GM21447 (cell line): ENCODE measurements around the gene AGTRAP.

Experiments used
- ATAC-seq: cut with Tn5 transposase; IDR thresholded peaks from one replicate; pipeline ENCODE4 v1.9.1; 2021; ENCODE audit not compliant: unreplicated experiment

Gene AGTRAP

GRCh38 chr1:11757047-11757446 is 21.1 kb downstream of the AGTRAP start:
- no peak for ATAC-seq

GRCh38 chr1:11759791-11760190 is 23.9 kb downstream of the AGTRAP start:
- no peak for ATAC-seq

GRCh38 chr1:11761285-11761684 is 25.3 kb downstream of the AGTRAP start:
- no peak for ATAC-seq

DNA sequence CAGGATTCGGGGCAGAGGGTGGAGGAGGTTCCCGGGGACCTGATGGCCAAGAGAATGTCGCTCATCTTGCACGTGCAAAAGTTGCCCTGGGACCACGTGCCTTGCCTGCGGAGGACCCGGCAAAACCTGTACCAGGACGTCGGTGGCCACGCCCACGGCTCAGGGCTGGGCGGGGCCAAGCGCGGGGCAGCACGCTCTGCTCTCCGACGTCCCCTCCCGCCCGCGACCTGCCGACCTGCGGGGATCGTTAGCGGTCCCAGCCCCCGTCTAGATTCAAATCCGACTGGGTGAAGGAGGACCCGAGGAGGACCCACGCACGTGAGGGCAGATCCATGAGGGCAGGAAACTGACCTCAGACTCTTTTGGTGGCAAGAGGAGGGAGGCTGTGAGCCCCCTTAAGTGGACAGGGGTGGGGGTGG is 26.1 kb downstream of the AGTRAP start, which contains the start of gene C1orf167:
TSS of gene C1orf167 (plus strand) at position 206 of the 419 bp plus-strand sequence. CDS start 2,208 bp downstream, outside the sequence.
- ATAC-seq, result no peak

- no peak for ATAC-seq
These were observed 28.2 kb downstream of the AGTRAP start for GRCh38 chr1:11764115-11764514.

GRCh38 chr1:11764519-11764918 is 28.6 kb downstream of the AGTRAP start:
- ATAC-seq, result no peak

DNA sequence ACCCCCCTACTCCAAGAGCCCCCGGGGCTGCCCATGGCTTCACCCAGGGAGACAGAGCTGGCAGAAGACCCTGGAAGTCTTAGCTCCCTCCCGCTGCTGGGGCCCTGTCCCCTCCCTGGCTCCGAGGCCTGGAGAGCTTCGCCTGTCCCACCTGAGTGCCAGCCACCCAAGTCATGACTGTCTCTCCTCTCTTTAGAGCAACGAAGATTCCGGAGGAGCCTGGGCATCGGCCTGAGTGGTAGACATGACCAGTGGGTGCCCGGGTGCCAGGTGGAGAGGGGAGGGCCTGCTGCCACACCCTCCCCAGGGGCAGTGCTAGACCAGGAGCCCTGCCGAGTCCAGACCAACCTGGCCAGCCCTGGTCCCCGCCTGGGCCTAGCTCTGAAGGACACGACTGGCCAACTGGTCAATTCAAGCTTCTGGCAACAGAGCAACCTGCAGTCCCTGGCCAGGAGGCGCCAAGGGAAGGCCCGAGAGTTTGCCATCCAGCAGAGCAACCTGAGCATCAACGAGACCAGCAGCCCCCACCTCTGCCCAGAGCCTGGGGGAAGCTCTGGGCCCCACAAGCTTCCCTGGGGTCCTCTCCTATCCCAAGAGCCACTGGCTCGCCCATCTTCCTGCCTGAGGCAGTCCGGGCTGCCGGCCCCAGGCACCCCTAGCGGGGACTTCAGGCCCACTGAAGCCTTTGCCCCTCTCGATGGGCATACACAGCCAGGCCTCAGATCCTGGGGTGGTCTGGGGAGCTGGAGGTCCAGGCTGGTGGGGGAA is 29.9 kb downstream of the AGTRAP start:
- ATAC-seq, result no peak

GRCh38 chr1:11766429-11766776 is 30.5 kb downstream of the AGTRAP start:
- ATAC-seq, result no peak

- ATAC-seq, result no peak
These were observed 32.2 kb downstream of the AGTRAP start for GRCh38 chr1:11767922-11768704.

- no peak for ATAC-seq
These were observed 32.9 kb downstream of the AGTRAP start for GRCh38 chr1:11768821-11769220.

- ATAC-seq, result no peak
These were observed 33.3 kb downstream of the AGTRAP start for GRCh38 chr1:11769274-11769673.

DNA sequence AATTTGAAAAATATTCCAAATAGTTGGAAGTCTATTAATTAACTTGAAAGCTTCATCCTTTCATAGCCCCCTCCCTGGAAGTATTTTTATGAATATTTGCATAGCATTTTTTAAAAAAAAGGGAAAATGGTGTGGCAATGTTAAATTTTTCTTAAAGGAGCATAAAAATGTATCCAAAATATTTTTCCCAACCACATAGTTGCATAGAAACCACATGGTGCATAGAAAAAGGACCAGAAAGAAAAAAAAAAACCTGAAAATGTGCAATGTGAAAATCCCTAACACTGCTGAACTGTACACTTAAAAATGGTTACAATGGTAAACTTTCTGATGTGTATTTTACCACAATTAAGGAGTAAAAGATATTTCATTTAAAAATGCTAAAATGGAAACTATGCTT is 34.1 kb downstream of the AGTRAP start:
- no peak for ATAC-seq

- ATAC-seq, result no peak
These were observed 35.6 kb downstream of the AGTRAP start for GRCh38 chr1:11771481-11772043.

DNA sequence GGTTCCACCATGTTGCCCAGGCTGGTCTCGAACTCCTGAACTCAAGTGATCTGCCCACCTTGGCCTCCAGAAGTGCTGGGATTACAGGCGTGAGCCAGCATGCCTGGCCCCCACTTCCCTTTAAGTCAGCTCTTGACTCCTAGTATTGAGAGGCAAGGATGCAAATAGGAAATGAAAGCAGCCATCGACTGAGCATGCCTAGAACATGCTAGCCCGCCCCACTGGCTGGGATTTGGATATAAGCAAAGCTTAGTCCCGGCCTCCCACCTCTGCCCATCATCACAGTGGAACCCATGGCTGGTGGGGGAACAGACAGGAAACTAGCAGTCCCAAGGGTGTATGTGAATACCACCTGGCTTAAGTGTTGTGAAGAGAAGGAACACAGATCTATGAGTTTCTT is 36.5 kb downstream of the AGTRAP start:
- ATAC-seq, result no peak

- no peak for ATAC-seq
These were observed 38.8 kb downstream of the AGTRAP start for GRCh38 chr1:11774753-11775152.

GRCh38 chr1:11777658-11778322 is 41.9 kb downstream of the AGTRAP start:
- no peak for ATAC-seq

DNA sequence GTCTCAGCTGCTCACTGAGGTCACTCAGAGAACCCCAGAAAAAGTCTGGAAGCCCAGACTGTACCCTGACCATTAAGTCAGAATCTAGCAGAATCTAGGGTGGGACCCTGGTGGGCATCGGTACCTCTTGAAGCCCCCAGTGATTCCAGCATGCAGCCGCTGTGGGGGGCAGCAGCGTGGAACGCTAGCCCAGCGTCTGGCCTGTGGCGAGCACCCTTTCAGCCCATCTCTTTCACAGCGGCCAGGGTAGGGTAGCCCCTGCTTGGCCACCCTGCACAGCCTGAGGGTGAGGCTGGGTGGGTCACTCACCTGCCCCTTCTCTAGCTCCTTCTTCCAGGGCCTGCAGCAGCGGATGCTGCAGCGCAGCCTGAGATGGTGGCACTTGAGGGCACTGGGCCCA is 42.4 kb downstream of the AGTRAP start:
- ATAC-seq, result no peak

DNA sequence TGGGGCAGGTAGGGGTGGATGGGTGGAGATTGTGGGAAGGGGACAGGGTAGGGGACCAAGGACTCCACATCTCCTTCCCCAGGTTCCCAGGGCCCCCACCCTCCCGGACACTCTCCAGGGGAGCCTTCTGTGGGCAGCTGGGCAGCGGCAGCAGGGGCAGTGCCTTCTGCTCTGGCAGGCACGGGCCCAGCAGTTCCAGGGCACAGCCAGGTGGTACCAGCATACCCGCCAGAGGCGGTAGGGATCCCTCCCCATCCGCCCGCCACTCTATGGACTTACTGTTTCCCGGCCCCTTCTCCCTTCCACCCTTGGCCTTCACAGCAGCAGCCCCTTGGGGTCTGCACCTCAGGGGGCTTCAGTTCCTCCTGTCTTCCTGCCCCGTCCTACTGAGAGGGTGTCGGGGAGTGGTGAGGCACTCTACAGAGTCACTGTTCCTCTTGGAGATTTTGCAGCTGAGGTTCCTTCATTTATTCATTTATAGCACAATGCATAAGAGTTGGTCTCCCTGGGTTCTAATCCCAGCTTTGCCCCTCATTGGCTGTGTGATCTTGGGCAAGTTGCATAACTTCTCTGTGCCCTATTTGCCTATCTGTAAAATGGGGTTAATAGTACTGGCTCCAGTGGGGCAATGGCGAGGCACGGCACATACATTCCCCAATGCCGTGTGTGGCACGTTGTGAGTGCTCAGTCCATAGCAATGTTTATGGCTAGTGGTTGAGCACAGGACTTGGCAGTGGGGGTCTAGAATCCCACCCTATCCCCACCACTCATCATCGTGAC is 43.1 kb downstream of the AGTRAP start:
- no peak for ATAC-seq

DNA sequence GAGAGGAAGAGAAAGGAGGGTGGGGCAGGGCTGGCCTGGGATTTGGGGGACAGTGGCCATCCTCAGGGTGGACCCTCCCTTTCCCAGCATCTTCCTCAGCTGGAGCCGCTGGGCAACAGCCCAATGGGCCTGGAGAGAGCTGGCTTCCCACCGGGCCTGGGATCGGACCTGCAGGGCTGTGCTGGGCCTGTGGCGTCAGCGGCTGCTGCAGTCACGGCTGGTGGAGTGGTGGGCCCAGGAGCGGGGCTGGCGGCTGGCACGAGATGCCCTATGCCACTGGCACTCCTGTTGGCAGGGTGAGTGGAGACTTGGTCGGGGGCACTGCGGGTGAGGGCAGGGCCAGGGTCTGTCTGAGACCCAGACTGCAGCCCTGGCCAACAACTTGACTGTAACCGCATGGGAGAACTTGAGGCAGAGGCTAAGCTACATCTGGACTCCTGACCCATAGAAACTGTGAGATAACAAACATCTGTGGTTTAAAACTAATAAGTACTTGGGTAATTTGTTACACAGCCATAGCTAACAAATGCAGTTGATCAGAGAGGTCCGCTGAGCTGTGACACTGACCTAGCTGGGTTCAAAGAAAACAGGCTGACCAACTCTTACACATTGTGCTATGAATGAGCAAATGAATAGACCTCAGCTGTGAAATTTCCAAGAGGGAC is 43.9 kb downstream of the AGTRAP start:
- no peak for ATAC-seq
